PC-3 (cell line): ENCODE measurements around the gene MIDN. TPM values are rescaled to one million over a fixed set of nuclear protein-coding genes. Genes with fewer than 3 reads are reported as not detected.

Source experiments
- ATAC-seq: fragments of 200-7000 bp; cut with Tn5 transposase; 2 replicates; pipeline ENCODE4 v1.9.1; 2020; ENCODE audit warnings: mild to moderate bottlenecking, moderate library complexity
- BruUV-seq: library from RNA; stranded (reverse); fragments of 400-500 nt; replicated peaks from 2 replicates; lab custom pipeline; 2021; lab: Mats Ljungman, UMichigan
- CTCF ChIA-PET: fragments of 300-600 bp; sonication (Branson Sonifier 250); formaldehyde crosslinking; loops from one replicate; lab custom pipeline; 2022; ENCODE audit warnings: antibody characterized with exemption; lab: Charles Lee
- POLR2A ChIA-PET: fragments of 300-600 bp; sonication (Branson Sonifier 250); formaldehyde crosslinking; loops from one replicate; lab custom pipeline; 2022; ENCODE audit warnings: antibody characterized with exemption; ENCODE audit not compliant: unreplicated experiment; lab: Charles Lee
- DNase-seq: peaks from one replicate; pipeline ENCODE4 v3.0.0-alpha.2; 2015
- H2AFZ ChIP-seq: fragments of 300-600 bp; sonication (generic); 2 replicates; pipeline ENCODE4 v1.6.0; 2016; ENCODE audit warnings: antibody characterized with exemption, low read length
- H3F3A ChIP-seq: fragments of 300-600 bp; sonication (generic); one replicate; pipeline ENCODE4 v1.6.0; 2017; ENCODE audit warnings: antibody characterized with exemption, low read length, control low read depth, mild to moderate bottlenecking; ENCODE audit not compliant: unreplicated experiment
- H3K27ac ChIP-seq: fragments of 300-600 bp; sonication (generic); 2 replicates; pipeline ENCODE4 v1.5.1; 2016; ENCODE audit warnings: mild to moderate bottlenecking, low read length
- H3K27me3 ChIP-seq: fragments of 300-600 bp; sonication (generic); 2 replicates; pipeline ENCODE4 v1.6.1; 2016; ENCODE audit warnings: low read length, mixed read lengths
- H3K36me3 ChIP-seq: fragments of 300-600 bp; sonication (generic); 2 replicates; pipeline ENCODE4 v1.6.1; 2016; ENCODE audit warnings: low read depth, mixed run types, low read length, mixed read lengths
- H3K4me1 ChIP-seq: fragments of 300-600 bp; sonication (generic); 2 replicates; pipeline ENCODE4 v1.5.1; 2016; ENCODE audit warnings: low read length; ENCODE audit not compliant: insufficient read depth
- H3K4me2 ChIP-seq: fragments of 300-600 bp; sonication (generic); 2 replicates; pipeline ENCODE4 v1.6.0; 2016; ENCODE audit warnings: low read length
- H3K4me3 ChIP-seq: fragments of 300-600 bp; sonication (generic); 2 replicates; pipeline ENCODE4 v1.5.1; 2016; ENCODE audit warnings: mild to moderate bottlenecking, low read length, mixed read lengths
- H3K79me2 ChIP-seq: fragments of 300-600 bp; sonication (generic); 2 replicates; pipeline ENCODE4 v1.6.1; 2017; ENCODE audit warnings: low read length, mixed read lengths
- H3K9ac ChIP-seq: fragments of 300-600 bp; sonication (generic); 2 replicates; pipeline ENCODE4 v1.6.0; 2016; ENCODE audit warnings: mild to moderate bottlenecking, low read length
- H3K9me2 ChIP-seq: fragments of 300-600 bp; sonication (generic); replicated peaks from 2 replicates; pipeline ENCODE4 v1.6.1; 2016; ENCODE audit warnings: mixed run types, low read length, mixed read lengths
- H3K9me3 ChIP-seq: fragments of 300-600 bp; sonication (generic); 2 replicates; pipeline ENCODE4 v1.6.1; 2016; ENCODE audit warnings: low read length, mixed read lengths
- H4K20me1 ChIP-seq: fragments of 300-600 bp; sonication (generic); 2 replicates; pipeline ENCODE4 v1.6.1; 2016; ENCODE audit warnings: low read length, mixed read lengths
- EZH2 ChIP-seq: fragments of 300-600 bp; sonication (generic); IDR thresholded peaks from one replicate; pipeline ENCODE4 v1.6.1; 2017; ENCODE audit warnings: antibody characterized with exemption, mild to moderate bottlenecking, low read length; ENCODE audit not compliant: unreplicated experiment
- EZH2phosphoT487 ChIP-seq: fragments of 300-600 bp; sonication (generic); IDR thresholded peaks from 2 replicates; pipeline ENCODE4 v1.6.1; 2018; ENCODE audit warnings: mild to moderate bottlenecking, antibody characterized with exemption, low read length, borderline replicate concordance
- intact Hi-C: fragments of 100-400 bp; cut with micrococcal nuclease; formaldehyde crosslinking; loops from 2 replicates; pipeline ENCODE4 v1.9.0; 2023
- total RNA-seq: library from RNA; depleted of rRNA; stranded (reverse); fragments of >200 nt; gene quantifications from 2 replicates; pipeline ENCODE4 v1.2.3, GENCODE V29; 2014
- TF ChIP-seq, protein P1 (sequence below): fragments of 300-600 bp; sonication (generic); conservative IDR thresholded peaks from 2 replicates; pipeline ENCODE4 v1.5.1; 2017; ENCODE audit warnings: antibody characterized with exemption, low read depth, mild to moderate bottlenecking, low read length

The MIDN gene
- total RNA-seq, 1 experiment from 2014 or later, result 17.3 TPM

DNA sequence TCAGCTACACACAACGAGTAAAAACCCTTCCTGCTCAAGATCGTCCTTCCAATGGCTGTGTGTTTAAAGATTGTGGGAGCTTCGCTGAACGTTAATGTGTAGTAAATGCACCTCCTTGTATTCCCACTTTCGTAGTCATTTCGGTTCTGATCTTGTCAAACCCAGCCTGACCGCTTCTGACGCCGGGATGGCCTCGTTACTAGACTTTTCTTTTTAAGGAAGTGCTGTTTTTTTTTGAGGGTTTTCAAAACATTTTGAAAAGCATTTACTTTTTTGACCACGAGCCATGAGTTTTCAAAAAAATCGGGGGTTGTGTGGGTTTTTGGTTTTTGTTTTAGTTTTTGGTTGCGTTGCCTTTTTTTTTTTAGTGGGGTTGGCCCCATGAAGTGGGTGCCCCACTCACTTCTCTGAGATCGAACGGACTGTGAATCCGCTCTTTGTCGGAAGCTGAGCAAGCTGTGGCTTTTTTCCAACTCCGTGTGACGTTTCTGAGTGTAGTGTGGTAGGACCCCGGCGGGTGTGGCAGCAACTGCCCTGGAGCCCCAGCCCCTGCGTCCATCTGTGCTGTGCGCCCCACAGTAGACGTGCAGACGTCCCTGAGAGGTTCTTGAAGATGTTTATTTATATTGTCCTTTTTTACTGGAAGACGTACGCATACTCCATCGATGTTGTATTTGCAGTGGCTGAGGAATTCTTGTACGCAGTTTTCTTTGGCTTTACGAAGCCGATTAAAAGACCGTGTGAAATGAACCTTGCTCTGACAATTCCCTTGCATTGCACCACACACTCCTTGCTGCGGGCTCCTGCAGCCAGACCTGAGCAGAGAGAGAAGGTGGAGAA lies 24.3 kb downstream of the MIDN start:
- peak overlapping the region; percentile 85 for H3K9ac ChIP-seq
- BruUV-seq, result no TSS peak
- peaks cover 70% of the 10 kb centered on the region for H3K4me1 ChIP-seq
- intact Hi-C loops, result loop anchor here (10.0 kb wide), 1 partner anchor 82 kb away; a partner anchor contains a TSS
- H3K9me2 ChIP-seq, result no peaks in the 10 kb centered on the region
- peak overlapping the region; percentile 17; the same call in 1 of the 2 replicates for H3K27ac ChIP-seq
- no peaks in the 10 kb centered on the region for H3K27me3 ChIP-seq
- peaks cover 6% of the 10 kb centered on the region; the same call in 1 of the 2 replicates for H3K36me3 ChIP-seq
- no peak for ATAC-seq
- no peak for DNase-seq
- no peaks in the 10 kb centered on the region for H3K9me3 ChIP-seq
- H3K4me2 ChIP-seq, result peak overlapping the region; percentile 98
- ChIA-PET CTCF (interaction anchor here (0.7 kb wide), 1 partner anchor 29 kb away, joined by 6 read pairs; no protein-coding TSS in a partner anchor), POLR2A (interaction anchor here (0.5 kb wide), 1 partner anchor 14 kb away, joined by 10 read pairs; no protein-coding TSS in a partner anchor)
- H2AFZ ChIP-seq, result no peak overlapping the region
- H4K20me1 ChIP-seq, result no peaks in the 10 kb centered on the region
- H3K79me2 ChIP-seq, result peaks cover 73% of the 10 kb centered on the region
- TF ChIP-seq EZH2 (no peak), EZH2phosphoT487 (no peak)
- TF ChIP-seq, protein P1, sequence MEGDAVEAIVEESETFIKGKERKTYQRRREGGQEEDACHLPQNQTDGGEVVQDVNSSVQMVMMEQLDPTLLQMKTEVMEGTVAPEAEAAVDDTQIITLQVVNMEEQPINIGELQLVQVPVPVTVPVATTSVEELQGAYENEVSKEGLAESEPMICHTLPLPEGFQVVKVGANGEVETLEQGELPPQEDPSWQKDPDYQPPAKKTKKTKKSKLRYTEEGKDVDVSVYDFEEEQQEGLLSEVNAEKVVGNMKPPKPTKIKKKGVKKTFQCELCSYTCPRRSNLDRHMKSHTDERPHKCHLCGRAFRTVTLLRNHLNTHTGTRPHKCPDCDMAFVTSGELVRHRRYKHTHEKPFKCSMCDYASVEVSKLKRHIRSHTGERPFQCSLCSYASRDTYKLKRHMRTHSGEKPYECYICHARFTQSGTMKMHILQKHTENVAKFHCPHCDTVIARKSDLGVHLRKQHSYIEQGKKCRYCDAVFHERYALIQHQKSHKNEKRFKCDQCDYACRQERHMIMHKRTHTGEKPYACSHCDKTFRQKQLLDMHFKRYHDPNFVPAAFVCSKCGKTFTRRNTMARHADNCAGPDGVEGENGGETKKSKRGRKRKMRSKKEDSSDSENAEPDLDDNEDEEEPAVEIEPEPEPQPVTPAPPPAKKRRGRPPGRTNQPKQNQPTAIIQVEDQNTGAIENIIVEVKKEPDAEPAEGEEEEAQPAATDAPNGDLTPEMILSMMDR, result no peak
- no peaks in the 10 kb centered on the region for H3F3A ChIP-seq
- H3K4me3 ChIP-seq, result peak overlapping the region; percentile 71

DNA sequence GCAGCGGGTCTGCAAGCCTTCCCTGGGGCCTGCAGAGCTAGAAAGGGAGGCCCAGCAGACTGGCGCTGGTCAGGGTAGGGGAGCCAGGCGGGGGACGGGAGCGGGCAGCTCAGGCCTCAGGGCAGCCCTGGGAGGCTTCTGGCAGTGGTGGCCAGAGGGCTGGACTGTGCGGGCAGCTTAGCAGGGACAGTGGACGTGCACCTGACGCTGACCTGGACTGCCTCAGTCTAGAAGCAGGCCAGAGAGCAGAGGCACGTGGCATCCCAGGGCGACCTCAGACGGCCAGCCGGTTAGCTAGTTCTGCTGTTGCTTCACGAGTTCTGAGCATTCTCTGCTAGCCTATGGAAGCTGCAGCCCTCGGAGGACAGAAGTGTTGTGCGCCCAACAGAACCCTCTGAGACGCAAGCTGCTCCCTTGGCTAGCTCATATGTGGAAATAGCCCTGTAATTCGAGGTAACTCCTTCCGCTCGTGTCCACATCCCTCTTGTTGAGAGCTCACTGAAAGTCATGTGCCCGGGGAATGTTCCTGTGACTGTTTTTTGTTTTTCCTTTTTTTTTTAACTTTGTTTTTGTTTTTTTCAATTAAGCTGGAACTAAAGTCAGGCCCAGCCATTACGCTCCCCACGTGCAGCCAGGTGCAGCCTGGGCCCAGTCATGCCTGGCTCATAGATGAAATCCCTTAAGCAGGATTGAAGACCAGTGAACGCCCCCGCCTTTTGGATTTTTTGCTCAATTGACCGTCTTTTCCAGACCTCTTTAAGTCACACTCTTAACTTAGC lies 25.1 kb downstream of the MIDN start:
- intact Hi-C loops, result loop anchor here (10.0 kb wide), 1 partner anchor 81 kb away; a partner anchor contains a TSS
- TF ChIP-seq EZH2phosphoT487, result no peak
- no peak for TF ChIP-seq EZH2
- TF ChIP-seq, protein P1, result no peak
- ATAC-seq (no peak), DNase-seq (no peak)
- Histone ChIP-seq H3K36me3 (peaks cover 6% of the 10 kb centered on the region; the same call in 1 of the 2 replicates), H3K9me3 (no peaks in the 10 kb centered on the region), H2AFZ (no peak overlapping the region), H3K4me2 (peak overlapping the region; percentile 95), H3K27me3 (no peaks in the 10 kb centered on the region), H3F3A (no peaks in the 10 kb centered on the region), H3K4me3 (peak overlapping the region; percentile 70), H3K9me2 (no peaks in the 10 kb centered on the region), H3K27ac (0 out of 2 replicates have a peak overlapping the region, but pooled peaks have one; percentile 0), H4K20me1 (no peaks in the 10 kb centered on the region), H3K4me1 (peaks cover 64% of the 10 kb centered on the region), H3K9ac (peak overlapping the region; percentile 92; the same call in 1 of the 2 replicates), H3K79me2 (peaks cover 73% of the 10 kb centered on the region)
- BruUV-seq, result no TSS peak
- CTCF ChIA-PET, result interaction anchor here (0.5 to 1.1 kb wide), 2 partner anchors 27 to 29 kb away, joined by 4 read pairs; no protein-coding TSS in a partner anchor
- POLR2A ChIA-PET, result interaction anchor here (0.6 kb wide), 1 partner anchor 478 kb away, joined by 4 read pairs; no protein-coding TSS in a partner anchor
